Smooth muscle cell (in vitro differentiated cells): ENCODE measurements around the gene MSLN. TPM values are rescaled to one million over a fixed set of nuclear protein-coding genes. Genes with fewer than 3 reads are reported as not detected.

Experiments
- DNase-seq: peaks from one replicate; lab custom pipeline; 2025; ENCODE audit not compliant: unreplicated experiment; lab: John Stamatoyannopoulos, UW
- H2AFZ ChIP-seq: fragments of 200-600 bp; sonication (generic); 2 replicates; pipeline ENCODE4 v1.6.0; 2016; ENCODE audit warnings: antibody characterized with exemption, low read depth, mild to moderate bottlenecking
- H3F3A ChIP-seq: fragments of 200-600 bp; sonication (generic); 2 replicates; pipeline ENCODE4 v1.6.0; 2017; ENCODE audit warnings: antibody characterized with exemption, low read depth
- H3K27ac ChIP-seq: fragments of 200-600 bp; sonication (generic); 2 replicates; pipeline ENCODE4 v1.5.1; 2016; ENCODE audit warnings: low read depth, mild to moderate bottlenecking
- H3K27me3 ChIP-seq: fragments of 200-600 bp; sonication (generic); 2 replicates; pipeline ENCODE4 v1.6.1; 2016; ENCODE audit warnings: low read depth, mild to moderate bottlenecking
- H3K36me3 ChIP-seq: fragments of 200-600 bp; sonication (generic); 2 replicates; pipeline ENCODE4 v1.5.1; 2016; ENCODE audit warnings: low read depth
- H3K4me1 ChIP-seq: fragments of 200-600 bp; sonication (generic); 2 replicates; pipeline ENCODE4 v1.5.1; 2016; ENCODE audit warnings: low read depth
- H3K4me2 ChIP-seq: fragments of 200-600 bp; sonication (generic); 2 replicates; pipeline ENCODE4 v1.6.0; 2016; ENCODE audit warnings: mild to moderate bottlenecking
- H3K4me3 ChIP-seq: fragments of 200-600 bp; sonication (generic); 2 replicates; pipeline ENCODE4 v1.5.1; 2016; ENCODE audit warnings: mild to moderate bottlenecking
- H3K79me2 ChIP-seq: fragments of 200-600 bp; sonication (generic); 2 replicates; pipeline ENCODE4 v1.6.0; 2016; ENCODE audit warnings: low read depth, mild to moderate bottlenecking
- H3K9ac ChIP-seq: fragments of 200-600 bp; sonication (generic); 2 replicates; pipeline ENCODE4 v1.6.0; 2016; ENCODE audit warnings: low read depth
- H3K9me3 ChIP-seq: fragments of 200-600 bp; sonication (generic); replicated peaks from 2 replicates; pipeline ENCODE4 v1.5.1; 2016; ENCODE audit warnings: low read depth
- H4K20me1 ChIP-seq: fragments of 200-600 bp; sonication (generic); 2 replicates; pipeline ENCODE4 v1.6.0; 2016; ENCODE audit warnings: low read depth
- CTCF ChIP-seq: fragments of 200-600 bp; sonication (generic); IDR thresholded peaks from 2 replicates; pipeline ENCODE4 v1.5.1; 2017; ENCODE audit warnings: borderline replicate concordance, mild to moderate bottlenecking, antibody characterized with exemption; ENCODE audit not compliant: insufficient read depth, poor library complexity, severe bottlenecking
- WGBS: methylation state at CpG from one replicate; pipeline ENCODE4 v1.1.7; 2016; ENCODE audit warnings: low lambda C conversion rate; 5-methylcytosine and 5-hydroxymethylcytosine counted together
- polyA plus RNA-seq: library from polyadenylated mRNA; unstranded; fragments of >200 nt; fragmentation: Nextera tagmentation; extraction: Ambion mirVana; gene quantifications from 2 replicates; pipeline ENCODE4 v1.2.1, GENCODE V29; 2016
- total RNA-seq: library from RNA; depleted of rRNA; stranded (reverse); fragments of >200 nt; gene quantifications from 2 replicates; pipeline ENCODE4 v1.2.3, GENCODE V29; 2014

MSLN gene
- total and polyA plus RNA-seq, 2 experiments from 2014 or later: 0.26 to 3.7 TPM

GRCh38 chr16:764184-764750 is 3.7 kb downstream of the MSLN start:
- Histone ChIP-seq H3K27ac (no peak overlapping the region), H3K4me3 (no peak overlapping the region), H3K9me3 (no peaks in the 10 kb centered on the region), H3K79me2 (no peaks in the 10 kb centered on the region), H3F3A (no peaks in the 10 kb centered on the region), H3K4me2 (no peak overlapping the region), H4K20me1 (no peaks in the 10 kb centered on the region), H2AFZ (no peak overlapping the region), H3K9ac (no peak overlapping the region), H3K36me3 (no peaks in the 10 kb centered on the region), H3K4me1 (no peaks in the 10 kb centered on the region), H3K27me3 (no peaks in the 10 kb centered on the region)
- WGBS: 91% methylated on average over 20 of the region's 20 CpGs
- no peak for DNase-seq
- TF ChIP-seq CTCF: no peak

GRCh38 chr16:764848-765487 is 4.4 kb downstream of the MSLN start:
- Histone ChIP-seq H3K4me1 (no peaks in the 10 kb centered on the region), H4K20me1 (no peaks in the 10 kb centered on the region), H3K4me3 (no peak overlapping the region), H3F3A (no peaks in the 10 kb centered on the region), H2AFZ (no peak overlapping the region), H3K79me2 (no peaks in the 10 kb centered on the region), H3K9me3 (no peaks in the 10 kb centered on the region), H3K27ac (no peak overlapping the region), H3K4me2 (no peak overlapping the region), H3K9ac (no peak overlapping the region), H3K36me3 (no peaks in the 10 kb centered on the region), H3K27me3 (no peaks in the 10 kb centered on the region)
- no peak for DNase-seq
- no peak for TF ChIP-seq CTCF
- WGBS: 89% methylated on average over 26 of the region's 38 CpGs

GRCh38 chr16:765488-765865 is 4.9 kb downstream of the MSLN start:
- H3K4me3 ChIP-seq: no peak overlapping the region
- no peaks in the 10 kb centered on the region for H3K79me2 ChIP-seq
- no peaks in the 10 kb centered on the region for H3K9me3 ChIP-seq
- no peak overlapping the region for H3K27ac ChIP-seq
- no peaks in the 10 kb centered on the region for H4K20me1 ChIP-seq
- H3K4me1 ChIP-seq: no peaks in the 10 kb centered on the region
- H3K36me3 ChIP-seq: no peaks in the 10 kb centered on the region
- H3K9ac ChIP-seq: no peak overlapping the region
- H3F3A ChIP-seq: no peaks in the 10 kb centered on the region
- no peaks in the 10 kb centered on the region for H3K27me3 ChIP-seq
- no peak for TF ChIP-seq CTCF
- no peak overlapping the region for H2AFZ ChIP-seq
- WGBS: 94% methylated on average over 21 of the region's 29 CpGs
- no peak for DNase-seq
- no peak overlapping the region for H3K4me2 ChIP-seq
